ENCODE results near the gene CATSPERZ. TPM values are rescaled to one million over a fixed set of nuclear protein-coding genes. Genes with fewer than 3 reads are reported as not detected.
A peak's percentile ranks its signal among the peaks of the same experiment; 100 is the strongest.

The CATSPERZ gene
- total and polyA plus RNA-seq, 9 of the 15 experiments (the other 6 are each of a cell fraction or from before 2014, with no cell fraction given), result 0.86 to 8.5 (median 3.5) TPM

DNA sequence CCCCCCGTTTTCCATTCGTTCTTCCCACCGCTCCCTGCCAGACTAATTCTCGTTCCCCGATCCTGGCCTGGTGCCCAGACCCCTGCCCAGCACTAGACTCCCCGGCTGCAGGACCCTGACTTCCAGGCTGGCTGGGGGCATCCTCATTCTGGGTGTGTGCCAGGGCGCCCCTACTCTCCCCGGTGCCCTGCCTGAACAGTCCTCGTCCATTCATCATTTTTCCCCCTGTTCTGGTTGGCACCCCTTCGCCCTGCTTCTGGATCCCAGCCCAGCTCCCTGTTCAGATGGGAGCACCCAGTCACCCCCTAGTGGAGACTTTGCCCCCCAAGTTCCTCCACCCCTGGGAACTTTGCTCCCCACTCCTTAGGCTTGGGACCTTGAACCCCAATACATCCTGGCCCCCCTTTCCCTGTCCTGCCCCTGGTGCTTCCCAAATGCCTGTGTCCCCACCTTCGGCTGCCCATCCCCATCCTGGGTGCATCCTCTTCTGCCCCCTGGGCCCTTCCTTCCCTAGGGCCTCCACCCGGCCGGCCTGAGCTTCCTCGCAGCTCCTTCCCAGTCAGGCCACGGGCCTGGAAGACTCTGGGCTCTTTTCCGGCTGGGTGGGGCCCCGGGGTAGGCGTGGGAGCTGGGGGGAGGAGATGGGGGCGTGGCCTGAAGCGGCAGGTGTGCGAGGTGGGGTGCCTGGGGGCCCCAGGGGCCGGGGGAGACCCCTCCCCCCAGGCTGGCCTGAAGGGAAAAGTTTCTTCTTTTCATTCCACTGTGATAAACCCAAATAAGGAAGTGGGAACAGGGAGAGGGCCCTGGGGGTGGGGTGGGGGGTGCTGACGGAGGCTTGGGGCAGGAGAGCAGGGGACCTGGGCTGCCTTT is 47.9 kb upstream of the CATSPERZ start:
- peak; percentile 58 for ATAC-seq
- no TSS peak for BruUV-seq (replicated peaks)
- CTCF ChIA-PET (ENCODE audit: low intra/inter-chr PET ratio), result interaction anchor here (0.6 kb wide), 1 partner anchor 1347 kb away, joined by 3 read pairs; no protein-coding TSS in a partner anchor
- TF ChIP-seq ZNF436 (CRISPR knock-in tag; IDR thresholded peaks at IDR 0.05) (no peak), ZBTB1 (CRISPR knock-in tag; IDR thresholded peaks at IDR 0.05; ENCODE audit: borderline replicate concordance, low read depth) (no peak), SREBF1 (IDR thresholded peaks at IDR 0.05; ENCODE audit: borderline replicate concordance, low read depth, low read length) (no peak), MYNN (IDR thresholded peaks at IDR 0.05) (no peak), MYNN (CRISPR knock-in tag; IDR thresholded peaks at IDR 0.05) (no peak), ZNF830 (CRISPR knock-in tag; IDR thresholded peaks at IDR 0.05) (no peak), ZNF717 (CRISPR knock-in tag; IDR thresholded peaks at IDR 0.05) (no peak), RHOXF2B (CRISPR knock-in tag; conservative IDR thresholded peaks at IDR 0.05) (no peak), TBP (optimal IDR thresholded peaks at IDR 0.05; ENCODE audit: low read depth, low read length) (no peak), CCNT2 (IDR thresholded peaks at IDR 0.05; ENCODE audit: borderline replicate concordance, extremely low read depth, insufficient read length, low read depth, low read length) (peak; percentile 28)
- TF ChIP-seq, protein P1, sequence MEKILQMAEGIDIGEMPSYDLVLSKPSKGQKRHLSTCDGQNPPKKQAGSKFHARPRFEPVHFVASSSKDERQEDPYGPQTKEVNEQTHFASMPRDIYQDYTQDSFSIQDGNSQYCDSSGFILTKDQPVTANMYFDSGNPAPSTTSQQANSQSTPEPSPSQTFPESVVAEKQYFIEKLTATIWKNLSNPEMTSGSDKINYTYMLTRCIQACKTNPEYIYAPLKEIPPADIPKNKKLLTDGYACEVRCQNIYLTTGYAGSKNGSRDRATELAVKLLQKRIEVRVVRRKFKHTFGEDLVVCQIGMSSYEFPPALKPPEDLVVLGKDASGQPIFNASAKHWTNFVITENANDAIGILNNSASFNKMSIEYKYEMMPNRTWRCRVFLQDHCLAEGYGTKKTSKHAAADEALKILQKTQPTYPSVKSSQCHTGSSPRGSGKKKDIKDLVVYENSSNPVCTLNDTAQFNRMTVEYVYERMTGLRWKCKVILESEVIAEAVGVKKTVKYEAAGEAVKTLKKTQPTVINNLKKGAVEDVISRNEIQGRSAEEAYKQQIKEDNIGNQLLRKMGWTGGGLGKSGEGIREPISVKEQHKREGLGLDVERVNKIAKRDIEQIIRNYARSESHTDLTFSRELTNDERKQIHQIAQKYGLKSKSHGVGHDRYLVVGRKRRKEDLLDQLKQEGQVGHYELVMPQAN (IDR thresholded peaks at IDR 0.05; ENCODE audit: borderline replicate concordance), result peak; percentile 25; the same call in 1 of the 2 replicates
- TF ChIP-seq, protein P2, sequence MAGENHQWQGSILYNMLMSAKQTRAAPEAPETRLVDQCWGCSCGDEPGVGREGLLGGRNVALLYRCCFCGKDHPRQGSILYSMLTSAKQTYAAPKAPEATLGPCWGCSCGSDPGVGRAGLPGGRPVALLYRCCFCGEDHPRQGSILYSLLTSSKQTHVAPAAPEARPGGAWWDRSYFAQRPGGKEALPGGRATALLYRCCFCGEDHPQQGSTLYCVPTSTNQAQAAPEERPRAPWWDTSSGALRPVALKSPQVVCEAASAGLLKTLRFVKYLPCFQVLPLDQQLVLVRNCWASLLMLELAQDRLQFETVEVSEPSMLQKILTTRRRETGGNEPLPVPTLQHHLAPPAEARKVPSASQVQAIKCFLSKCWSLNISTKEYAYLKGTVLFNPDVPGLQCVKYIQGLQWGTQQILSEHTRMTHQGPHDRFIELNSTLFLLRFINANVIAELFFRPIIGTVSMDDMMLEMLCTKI (IDR thresholded peaks at IDR 0.05; ENCODE audit: partially characterized antibody), result no peak

More for the DNA sequence above, 47.9 kb upstream of the CATSPERZ start:
- POLR2A ChIA-PET, result interaction anchor here (0.5 to 1.8 kb wide), 8 partner anchors 9 to 366 kb away, joined by 3 to 8 read pairs (median 4); partner anchors contain the start of gene FERMT3
- FAIRE-seq (peak; percentile 40), DNase-seq (ENCODE audit: extremely low read depth in 1 of 4, low spot score in 3 of 4) (peak; percentile 74 to 80 (median 76))
- Histone ChIP-seq H3K9ac (ENCODE audit: insufficient read depth in 1 of 2, low read depth in 2 of 2, low read length in 2 of 2) (peak overlapping the region; percentile 84 to 95), H3K79me2 (ENCODE audit: control insufficient read depth, insufficient read depth, low read length) (peaks cover 27% of the 10 kb centered on the region), H4K20me1 (replicated peaks; ENCODE audit: control insufficient read depth, insufficient read depth, low read length) (peaks cover 7% of the 10 kb centered on the region), H3K9me3 (replicated peaks; ENCODE audit: control insufficient read depth, insufficient read depth, low read depth, low read length) (no peaks in the 10 kb centered on the region), H3K27ac (ENCODE audit: extremely low read depth, low read depth, low read length) (peak overlapping the region; percentile 80), H3K27me3 (ENCODE audit: control insufficient read depth in 2 of 2, insufficient read depth in 2 of 2, low read length in 2 of 2) (no peaks in the 10 kb centered on the region), H3K4me2 (ENCODE audit: insufficient read depth, low read length) (peak overlapping the region; percentile 85), H3K4me3 (peak overlapping the region; percentile 87), H2AFZ (ENCODE audit: low read depth, low read length) (0 out of 2 replicates have a peak overlapping the region, but pooled peaks have one; percentile 51), H3K4me1 (replicated peaks in 1 of 2; ENCODE audit: control insufficient read depth in 2 of 2, insufficient read depth in 2 of 2, low read length in 2 of 2) (peaks cover 30 to 86% of the 10 kb centered on the region in 2 experiments), H3K36me3 (ENCODE audit: control insufficient read depth, insufficient read depth, low read length) (peaks cover 40% of the 10 kb centered on the region; the same call in 2 of the 3 replicates), H3K9me1 (ENCODE audit: control insufficient read depth, insufficient read depth, low read length) (no peaks in the 10 kb centered on the region)
- WGBS (ENCODE audit: insufficient coverage, low coverage, missing lambda C conversion rate), result 3% methylated on average over 19 of the region's 23 CpGs
- in situ Hi-C loops (cut with MboI), result no loop called here
- intact Hi-C loops (cut with micrococcal nuclease), result no loop called here
